ENCODE data around the gene GMDS.

The GMDS gene

GRCh38 chr6:1679031-1679687 lies 566.2 kb downstream of the GMDS start:
- Histone ChIP-seq H3K27me3 (ENCODE audit: control insufficient read depth, insufficient read depth, low read length) (no peaks in the 10 kb centered on the region), H3K9ac (no peak overlapping the region), H3K4me2 (ENCODE audit: low read length) (no peak overlapping the region), H3K79me2 (no peaks in the 10 kb centered on the region), H2AFZ (no peak overlapping the region), H3K4me3 (ENCODE audit: low read depth, low read length) (no peak overlapping the region), H3K27ac (no peak overlapping the region), H3K36me3 (ENCODE audit: control insufficient read depth, insufficient read depth, low read length) (no peaks in the 10 kb centered on the region), H3K9me3 (ENCODE audit: control insufficient read depth, low read length) (no peaks in the 10 kb centered on the region), H3K4me1 (no peaks in the 10 kb centered on the region)
- TF ChIP-seq CTCF (IDR thresholded peaks at IDR 0.05) = no peak

GRCh38 chr6:1678201-1678600 lies 567.2 kb downstream of the GMDS start:
- no peak overlapping the region for H3K4me3 ChIP-seq (ENCODE audit: low read depth, low read length)
- H3K27me3 ChIP-seq (ENCODE audit: control insufficient read depth, insufficient read depth, low read length) = no peaks in the 10 kb centered on the region
- H3K27ac ChIP-seq = no peak overlapping the region
- no peaks in the 10 kb centered on the region for H3K36me3 ChIP-seq (ENCODE audit: control insufficient read depth, insufficient read depth, low read length)
- TF ChIP-seq CTCF (IDR thresholded peaks at IDR 0.05) = no peak
- H3K4me2 ChIP-seq (ENCODE audit: low read length) = no peak overlapping the region
- no peaks in the 10 kb centered on the region for H3K4me1 ChIP-seq
- H2AFZ ChIP-seq = no peak overlapping the region
- H3K79me2 ChIP-seq = no peaks in the 10 kb centered on the region
- no peak overlapping the region for H3K9ac ChIP-seq
- no peaks in the 10 kb centered on the region for H3K9me3 ChIP-seq (ENCODE audit: control insufficient read depth, low read length)

- Histone ChIP-seq H3K79me2 (no peaks in the 10 kb centered on the region), H3K4me2 (ENCODE audit: low read length) (no peak overlapping the region), H3K4me1 (peaks cover under 1% of the 10 kb centered on the region), H3K27ac (no peak overlapping the region), H3K36me3 (ENCODE audit: control insufficient read depth, insufficient read depth, low read length) (no peaks in the 10 kb centered on the region), H3K4me3 (ENCODE audit: low read depth, low read length) (no peak overlapping the region), H3K9me3 (ENCODE audit: control insufficient read depth, low read length) (no peaks in the 10 kb centered on the region), H3K9ac (no peak overlapping the region), H2AFZ (no peak overlapping the region), H3K27me3 (ENCODE audit: control insufficient read depth, insufficient read depth, low read length) (no peaks in the 10 kb centered on the region)
- TF ChIP-seq CTCF (IDR thresholded peaks at IDR 0.05) = no peak
These were observed 573.0 kb downstream of the GMDS start for GRCh38 chr6:1672379-1672778.

- H3K9ac ChIP-seq = no peak overlapping the region
- H2AFZ ChIP-seq = no peak overlapping the region
- H3K4me1 ChIP-seq = peaks cover 6% of the 10 kb centered on the region
- no peak overlapping the region for H3K4me2 ChIP-seq (ENCODE audit: low read length)
- no peak overlapping the region for H3K27ac ChIP-seq
- no peaks in the 10 kb centered on the region for H3K9me3 ChIP-seq (ENCODE audit: control insufficient read depth, low read length)
- H3K79me2 ChIP-seq = no peaks in the 10 kb centered on the region
- H3K27me3 ChIP-seq (ENCODE audit: control insufficient read depth, insufficient read depth, low read length) = no peaks in the 10 kb centered on the region
- no peak overlapping the region for H3K4me3 ChIP-seq (ENCODE audit: low read depth, low read length)
- H3K36me3 ChIP-seq (ENCODE audit: control insufficient read depth, insufficient read depth, low read length) = no peaks in the 10 kb centered on the region
- TF ChIP-seq CTCF (IDR thresholded peaks at IDR 0.05) = no peak
These were observed 574.5 kb downstream of the GMDS start for GRCh38 chr6:1670711-1671462.
